Measurements from ENCODE around the gene GATAD2B.
A peak's percentile ranks its signal among the peaks of the same experiment; 100 is the strongest.

GATAD2B gene

GRCh38 chr1:153958111-153958960, 35.6 kb upstream of the GATAD2B start, which contains the start of gene CRTC2:
Gene CRTC2 (minus strand): TSS chr1:153958612. CDS start chr1:153958497, 115 bp downstream.
- ATAC-seq (peak; percentile 93), DNase-seq (ENCODE audit: low spot score in 2 of 2) (peak; percentile 84 to 97)
- Mint-ChIP-seq H3K4me3 (peak within 1 kb of the TSS; percentile 83), H3K27ac (peak within 1 kb of the TSS; percentile 85), H3K36me3 (peaks cover 62% of the 10 kb centered on the region), H3K9me3 (no peaks in the 10 kb centered on the region), H3K4me1 (peaks cover 64% of the 10 kb centered on the region)

DNA sequence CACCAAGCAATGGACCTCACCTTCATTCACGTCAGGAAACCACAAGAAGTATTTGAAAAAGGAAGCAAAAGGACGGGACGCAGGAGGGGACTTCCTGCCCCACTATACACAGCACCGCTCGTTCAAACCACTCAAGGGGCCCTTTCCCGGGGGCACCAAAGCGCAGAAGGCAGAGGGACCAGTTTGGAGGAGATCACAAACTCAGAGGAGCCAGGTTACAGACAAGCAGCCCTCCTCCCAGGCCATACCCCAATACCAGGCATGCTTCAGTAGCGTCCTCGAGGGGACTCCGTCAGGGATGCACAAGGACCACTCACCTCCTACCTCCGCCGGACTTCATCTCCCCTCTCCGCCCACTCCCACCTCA, 35.0 kb upstream of the GATAD2B start:
- ATAC-seq (peak; percentile 17), DNase-seq (ENCODE audit: low spot score in 2 of 2) (peak in 1 of 2 donors; percentile 81)
- Mint-ChIP-seq H3K4me1 (peaks cover 63% of the 10 kb centered on the region), H3K27ac (peak overlapping the region; percentile 85), H3K4me3 (peak overlapping the region; percentile 83), H3K36me3 (peaks cover 68% of the 10 kb centered on the region), H3K9me3 (no peaks in the 10 kb centered on the region)

- DNase-seq (ENCODE audit: low spot score in 2 of 2) = no peak
- no peaks in the 10 kb centered on the region for H3K9me3 Mint-ChIP-seq
- peaks cover 57% of the 10 kb centered on the region for H3K4me1 Mint-ChIP-seq
- H3K27ac Mint-ChIP-seq = peak overlapping the region; percentile 85
- H3K36me3 Mint-ChIP-seq = peaks cover 74% of the 10 kb centered on the region
- H3K4me3 Mint-ChIP-seq = peak overlapping the region; percentile 83
- no peak for ATAC-seq
Measured at GRCh38 chr1:153956997-153957715, 34.4 kb upstream of the GATAD2B start.

DNA sequence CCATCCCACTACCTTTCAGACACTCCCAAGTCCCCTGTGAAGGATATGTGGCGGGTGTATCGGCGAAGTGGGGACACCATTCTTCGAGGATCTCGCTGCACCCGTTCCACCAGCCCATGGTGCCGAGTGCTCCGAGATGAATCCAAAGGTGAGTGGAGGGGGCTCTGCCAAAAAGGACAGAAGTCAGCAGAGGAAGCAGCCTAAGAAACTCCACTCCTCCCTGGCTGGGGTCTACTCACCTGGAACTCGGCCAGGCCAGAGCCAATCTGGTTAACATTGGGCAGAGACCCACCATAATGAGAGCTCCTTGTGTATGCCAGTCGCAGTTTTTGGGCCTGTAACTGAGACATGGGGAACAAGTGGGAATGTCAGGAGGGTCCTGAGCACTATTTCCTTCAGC, 32.1 kb upstream of the GATAD2B start:
- no peak for DNase-seq (ENCODE audit: low spot score in 2 of 2)
- Mint-ChIP-seq H3K4me1 (peaks cover 54% of the 10 kb centered on the region), H3K36me3 (peaks cover 80% of the 10 kb centered on the region), H3K4me3 (no peak overlapping the region), H3K9me3 (no peaks in the 10 kb centered on the region), H3K27ac (peak overlapping the region; percentile 66)
- no peak for ATAC-seq

DNA sequence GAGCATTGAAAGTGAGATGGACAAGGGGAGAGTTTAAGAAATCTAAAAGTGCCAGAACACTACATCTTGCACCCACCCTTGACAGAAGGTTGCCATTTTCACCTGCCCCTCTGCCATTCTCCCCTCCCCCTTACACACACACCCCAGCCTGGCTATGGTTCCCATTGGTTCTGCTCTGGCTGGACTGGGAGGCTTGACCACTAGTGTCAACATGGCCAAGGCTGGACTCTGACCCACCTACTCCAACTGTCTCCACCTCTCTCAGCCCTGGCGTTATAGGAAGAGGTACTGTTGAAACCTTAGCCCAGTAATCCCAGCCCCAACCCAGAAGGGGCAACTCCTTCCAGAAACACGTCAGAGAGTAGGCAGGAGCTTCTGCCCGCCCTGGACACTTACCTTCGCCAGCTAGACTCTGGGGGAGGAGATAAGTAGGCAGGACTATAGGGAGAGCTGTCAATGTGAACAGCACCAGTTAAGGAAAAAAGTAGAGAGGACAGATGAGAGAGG, 31.1 kb upstream of the GATAD2B start:
- Mint-ChIP-seq H3K4me1 (peaks cover 55% of the 10 kb centered on the region), H3K4me3 (no peak overlapping the region), H3K9me3 (no peaks in the 10 kb centered on the region), H3K36me3 (peaks cover 84% of the 10 kb centered on the region), H3K27ac (peak overlapping the region; percentile 66)
- ATAC-seq (no peak), DNase-seq (ENCODE audit: low spot score in 2 of 2) (no peak)

- no peak for DNase-seq (ENCODE audit: low spot score in 2 of 2)
- peaks cover 53% of the 10 kb centered on the region for H3K4me1 Mint-ChIP-seq
- ATAC-seq = no peak
- H3K27ac Mint-ChIP-seq = peak overlapping the region; percentile 86
- no peaks in the 10 kb centered on the region for H3K9me3 Mint-ChIP-seq
- peaks cover 86% of the 10 kb centered on the region for H3K36me3 Mint-ChIP-seq
- no peak overlapping the region for H3K4me3 Mint-ChIP-seq
Measured at GRCh38 chr1:153951801-153952200, 29.0 kb upstream of the GATAD2B start.

GRCh38 chr1:153951183-153951582, 28.4 kb upstream of the GATAD2B start:
- H3K4me1 Mint-ChIP-seq = peaks cover 50% of the 10 kb centered on the region
- H3K36me3 Mint-ChIP-seq = peaks cover 86% of the 10 kb centered on the region
- ATAC-seq (no peak), DNase-seq (ENCODE audit: low spot score in 2 of 2) (no peak)
- no peaks in the 10 kb centered on the region for H3K9me3 Mint-ChIP-seq
- peak overlapping the region; percentile 86 for H3K27ac Mint-ChIP-seq
- H3K4me3 Mint-ChIP-seq = no peak overlapping the region

- H3K9me3 Mint-ChIP-seq = no peaks in the 10 kb centered on the region
Measured at GRCh38 chr1:153946622-153947241, 24.0 kb upstream of the GATAD2B start, which contains the start of gene DENND4B. Gene DENND4B (minus strand): TSS chr1:153946718. CDS start chr1:153944374, 2,344 bp downstream.

DNA sequence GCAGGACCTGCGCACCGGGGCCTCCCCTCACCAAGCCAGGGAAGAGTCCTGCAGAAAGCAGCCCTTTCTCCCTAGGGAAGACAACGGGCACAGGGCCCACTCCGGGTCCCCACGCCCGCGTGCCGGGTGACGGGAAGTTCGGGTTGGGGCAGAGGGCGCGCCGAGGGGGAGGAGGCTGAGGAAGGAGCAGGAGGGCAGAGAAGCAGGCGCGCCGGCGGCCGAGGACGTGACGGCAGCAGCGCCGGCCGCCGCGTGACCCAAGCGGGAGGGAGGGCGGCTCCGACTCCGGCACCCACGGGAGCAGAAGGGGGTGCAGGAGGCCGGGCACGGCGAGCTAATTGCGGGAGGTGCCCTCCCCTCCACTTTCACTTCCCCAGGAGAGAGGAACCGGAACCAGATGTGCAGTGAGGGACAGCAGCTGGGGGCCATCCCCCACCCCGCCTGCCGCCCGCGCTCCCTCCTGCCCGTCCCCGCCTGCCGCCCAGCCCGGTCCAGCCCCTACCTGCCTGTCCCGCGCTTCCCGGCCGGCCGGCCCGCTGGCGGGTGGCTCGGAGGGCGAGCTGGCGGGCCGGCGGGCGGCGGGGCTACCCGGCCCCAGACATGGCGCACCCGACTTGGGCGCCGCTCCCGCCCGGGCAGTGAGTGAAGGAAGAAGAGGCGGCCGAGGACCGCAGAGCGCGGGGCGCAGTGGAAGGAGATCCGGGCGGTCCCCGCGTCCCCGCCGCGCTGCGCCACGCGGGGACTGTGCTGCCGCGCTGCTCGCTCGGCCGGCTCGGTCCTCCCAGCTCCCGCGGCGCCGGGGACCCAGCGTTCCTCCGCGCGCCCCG, 23.2 kb upstream of the GATAD2B start:
- Mint-ChIP-seq H3K27ac (peak overlapping the region; percentile 97), H3K9me3 (no peaks in the 10 kb centered on the region), H3K4me3 (peak overlapping the region; percentile 88), H3K4me1 (peaks cover 62% of the 10 kb centered on the region), H3K36me3 (peaks cover 85% of the 10 kb centered on the region)
- peak; percentile 61 to 88 for DNase-seq (ENCODE audit: low spot score in 2 of 2)
- peak; percentile 73 for ATAC-seq

More at GRCh38 chr1:153946622-153947241, 24.0 kb upstream of the GATAD2B start, which contains the start of gene DENND4B:
- DNase-seq (ENCODE audit: low spot score in 2 of 2) = peak; percentile 72 to 87
- H3K4me1 Mint-ChIP-seq = peaks cover 60% of the 10 kb centered on the region
- ATAC-seq = peak; percentile 83
- peaks cover 85% of the 10 kb centered on the region for H3K36me3 Mint-ChIP-seq
- peak within 1 kb of the TSS; percentile 88 for H3K4me3 Mint-ChIP-seq
- peak within 1 kb of the TSS; percentile 97 for H3K27ac Mint-ChIP-seq

DNA sequence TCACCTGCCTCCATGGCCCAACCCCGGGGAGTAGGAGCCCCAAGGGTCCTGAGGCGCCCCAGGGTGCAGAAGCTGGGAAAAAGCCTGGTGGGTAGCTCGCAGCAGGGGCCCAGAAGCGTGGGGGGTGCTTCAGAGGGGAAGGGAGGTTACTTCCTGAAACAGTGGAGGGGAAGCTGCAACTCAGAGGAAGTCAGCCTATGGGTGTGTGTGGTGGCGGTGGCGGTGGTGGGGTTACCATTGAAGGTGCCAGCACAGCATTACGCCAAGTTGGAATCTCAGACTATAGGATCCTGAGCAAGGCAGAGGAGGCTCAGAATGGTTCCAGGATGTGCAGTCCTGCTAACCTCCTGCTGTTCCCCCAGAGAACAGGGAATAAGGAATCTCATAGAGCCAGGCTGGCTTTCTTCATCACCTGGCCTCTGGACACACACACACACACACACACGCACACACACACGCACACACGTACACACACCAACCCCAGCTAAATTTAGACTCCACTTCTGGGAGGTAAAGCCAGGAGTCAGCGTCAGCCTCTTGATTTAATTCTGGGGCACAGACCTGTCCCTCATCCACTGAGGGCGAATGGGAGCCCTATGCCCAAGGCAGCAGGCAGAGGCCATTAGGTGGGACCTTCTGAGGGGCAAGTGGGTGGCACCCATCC, 22.5 kb upstream of the GATAD2B start:
- peaks cover 85% of the 10 kb centered on the region for H3K36me3 Mint-ChIP-seq
- peaks cover 62% of the 10 kb centered on the region for H3K4me1 Mint-ChIP-seq
- H3K9me3 Mint-ChIP-seq = no peaks in the 10 kb centered on the region
- ATAC-seq (peak; percentile 80), DNase-seq (ENCODE audit: low spot score in 2 of 2) (peak; percentile 47 to 87)
- peak overlapping the region; percentile 88 for H3K4me3 Mint-ChIP-seq
- H3K27ac Mint-ChIP-seq = peak overlapping the region; percentile 97

- H3K9me3 Mint-ChIP-seq = no peaks in the 10 kb centered on the region
Measured at GRCh38 chr1:153944827-153945117, 22.0 kb upstream of the GATAD2B start.

GRCh38 chr1:153944005-153944826, 21.4 kb upstream of the GATAD2B start:
- Mint-ChIP-seq H3K4me1 (peaks cover 65% of the 10 kb centered on the region), H3K36me3 (peaks cover 87% of the 10 kb centered on the region), H3K9me3 (no peaks in the 10 kb centered on the region), H3K4me3 (peak overlapping the region; percentile 88), H3K27ac (peak overlapping the region; percentile 97)
- DNase-seq (ENCODE audit: low spot score in 2 of 2) (no peak), ATAC-seq (no peak)

More at GRCh38 chr1:153944827-153945117, 22.0 kb upstream of the GATAD2B start:
- H3K4me1 Mint-ChIP-seq = peaks cover 62% of the 10 kb centered on the region
- DNase-seq (ENCODE audit: low spot score in 2 of 2) (no peak), ATAC-seq (no peak)
- peak overlapping the region; percentile 88 for H3K4me3 Mint-ChIP-seq
- H3K36me3 Mint-ChIP-seq = peaks cover 85% of the 10 kb centered on the region
- peak overlapping the region; percentile 97 for H3K27ac Mint-ChIP-seq

DNA sequence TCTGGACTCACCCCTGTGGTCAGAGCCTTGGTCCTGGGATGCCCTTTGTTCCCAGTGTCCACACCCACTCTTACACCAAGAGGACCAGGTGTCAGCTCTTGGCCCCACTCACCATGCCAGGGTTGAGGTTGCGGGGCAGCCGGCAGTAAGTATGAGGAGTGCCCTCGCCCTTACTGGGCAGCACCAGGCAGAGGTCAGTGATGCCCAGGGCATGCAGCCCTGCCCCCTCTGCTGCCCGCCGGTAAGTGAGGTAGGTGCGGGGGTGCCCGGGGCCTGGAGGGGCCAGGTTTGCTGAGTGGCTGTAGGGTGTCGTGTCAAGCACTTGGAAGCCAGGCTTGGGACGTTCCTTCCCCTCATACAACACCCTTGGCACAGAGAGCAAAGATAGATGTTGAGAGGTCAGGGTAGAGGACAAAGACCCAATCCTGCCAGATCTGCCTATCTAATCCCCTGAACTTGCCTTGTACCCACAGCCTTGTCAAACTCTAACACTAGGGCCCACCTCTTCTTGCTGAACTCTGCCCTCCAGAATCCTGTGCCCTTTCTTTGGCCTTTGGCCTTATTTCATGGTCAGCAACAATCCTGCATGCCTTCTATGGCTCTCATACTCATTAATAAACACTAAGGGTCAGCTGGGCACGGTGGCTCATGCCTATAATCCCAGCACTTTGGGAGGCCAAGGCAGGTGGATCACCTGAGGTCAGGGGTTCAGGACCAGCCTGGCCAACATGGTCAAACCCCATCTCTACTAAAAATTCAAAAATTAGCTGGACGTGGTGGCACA, 20.2 kb upstream of the GATAD2B start:
- Mint-ChIP-seq H3K4me3 (no peak overlapping the region), H3K9me3 (no peaks in the 10 kb centered on the region), H3K36me3 (peaks cover 87% of the 10 kb centered on the region), H3K4me1 (peaks cover 59% of the 10 kb centered on the region), H3K27ac (peak overlapping the region; percentile 26)
- DNase-seq (ENCODE audit: low spot score in 2 of 2) (no peak), ATAC-seq (no peak)
